ENCODE results near the gene KRT3. TPM values are rescaled to one million over a fixed set of nuclear protein-coding genes. Genes with fewer than 3 reads are reported as not detected.
A peak's percentile ranks its signal among the peaks of the same experiment; 100 is the strongest.

KRT3 gene
- total RNA-seq, 4 donors from 2014 or later = not detected

GRCh38 chr12:52789637-52790426 lies 6.1 kb downstream of the KRT3 start:
- Histone ChIP-seq H3K27me3 (peaks cover 31% of the 10 kb centered on the region), H3K36me3 (no peaks in the 10 kb centered on the region), H3K4me1 (peaks cover 11% of the 10 kb centered on the region), H3K9me3 (no peaks in the 10 kb centered on the region), H3K27ac (no peak overlapping the region), H3K4me3 (peak overlapping the region; percentile 25)
- 35% methylated on average over 17 of the region's 50 CpGs for WGBS
- DNase-seq (ENCODE audit: low spot score in 2 of 2) = peak in 1 of 2 donors; percentile 72
- TF ChIP-seq POLR2AphosphoS5 (IDR thresholded peaks at IDR 0.05) (no peak), EP300 (IDR thresholded peaks at IDR 0.05) (no peak), CTCF (IDR thresholded peaks at IDR 0.05) (no peak)

- DNase-seq (ENCODE audit: low spot score in 2 of 2) = peak in 1 of 2 donors; percentile 70
- no peak overlapping the region for H3K4me3 ChIP-seq
- TF ChIP-seq POLR2AphosphoS5 (IDR thresholded peaks at IDR 0.05) (no peak), CTCF (IDR thresholded peaks at IDR 0.05) (no peak), EP300 (IDR thresholded peaks at IDR 0.05) (no peak), POLR2A (IDR thresholded peaks at IDR 0.05) (no peak)
- WGBS = 94% methylated on average over 11 of the region's 11 CpGs
- peaks cover 33% of the 10 kb centered on the region for H3K27me3 ChIP-seq
- no peaks in the 10 kb centered on the region for H3K9me3 ChIP-seq
- H3K4me1 ChIP-seq = peaks cover 11% of the 10 kb centered on the region
- H3K36me3 ChIP-seq = no peaks in the 10 kb centered on the region
- H3K27ac ChIP-seq = no peak overlapping the region
Measured at GRCh38 chr12:52788876-52789636, 6.9 kb downstream of the KRT3 start.

- DNase-seq (ENCODE audit: low spot score in 2 of 2) = peak in 1 of 2 donors; percentile 55
- TF ChIP-seq EP300 (IDR thresholded peaks at IDR 0.05) = no peak
- no peak for TF ChIP-seq CTCF (IDR thresholded peaks at IDR 0.05)
- no peak for TF ChIP-seq POLR2A (IDR thresholded peaks at IDR 0.05)
- TF ChIP-seq POLR2AphosphoS5 (IDR thresholded peaks at IDR 0.05) = no peak
- 71% methylated on average over 6 of the region's 6 CpGs for WGBS
Measured at GRCh38 chr12:52788192-52788875, 7.6 kb downstream of the KRT3 start.

GRCh38 chr12:52787324-52788191 lies 8.4 kb downstream of the KRT3 start:
- Histone ChIP-seq H3K27me3 (peaks cover 30% of the 10 kb centered on the region), H3K4me1 (peaks cover 11% of the 10 kb centered on the region), H3K4me3 (no peak overlapping the region), H3K27ac (no peak overlapping the region), H3K36me3 (no peaks in the 10 kb centered on the region), H3K9me3 (no peaks in the 10 kb centered on the region)
- peak in 1 of 2 donors; percentile 60 for DNase-seq (ENCODE audit: low spot score in 2 of 2)
- TF ChIP-seq POLR2A (IDR thresholded peaks at IDR 0.05) (no peak), CTCF (IDR thresholded peaks at IDR 0.05) (no peak), EP300 (IDR thresholded peaks at IDR 0.05) (no peak), POLR2AphosphoS5 (IDR thresholded peaks at IDR 0.05) (no peak)
- WGBS = 71% methylated on average over 6 of the region's 6 CpGs

More at GRCh38 chr12:52788192-52788875, 7.6 kb downstream of the KRT3 start:
- H3K4me3 ChIP-seq = no peak overlapping the region
- H3K9me3 ChIP-seq = no peaks in the 10 kb centered on the region
- H3K27ac ChIP-seq = no peak overlapping the region
- H3K27me3 ChIP-seq = peaks cover 33% of the 10 kb centered on the region
- H3K4me1 ChIP-seq = peaks cover 11% of the 10 kb centered on the region
- H3K36me3 ChIP-seq = no peaks in the 10 kb centered on the region
